ENCODE measurements around the gene CLDN4. TPM values are rescaled to one million over a fixed set of nuclear protein-coding genes. Genes with fewer than 3 reads are reported as not detected.

Gene CLDN4
- total and polyA plus RNA-seq, 9 of the 15 experiments (the other 6 are each of a cell fraction or from before 2014, with no cell fraction given) = 0.05 to 0.60 (median 0.06) TPM; not detected in 3

- TF ChIP-seq ZBTB43 (CRISPR knock-in tag; IDR thresholded peaks at IDR 0.05) (no peak), ZNF766 (CRISPR knock-in tag; conservative IDR thresholded peaks at IDR 0.05) (no peak), ZNF76 (CRISPR knock-in tag; IDR thresholded peaks at IDR 0.05; ENCODE audit: borderline replicate concordance) (no peak), MLX (CRISPR knock-in tag; conservative IDR thresholded peaks at IDR 0.05) (no peak)
These were observed 7.8 kb downstream of the CLDN4 start (continued) for GRCh38 chr7:73838642-73839041.

GRCh38 chr7:73839290-73839689 lies 8.5 kb downstream of the CLDN4 start:
- no TSS peak for BruUV-seq (replicated peaks)
- no peaks in the 10 kb centered on the region for H3K27me3 ChIP-seq (ENCODE audit: control insufficient read depth in 2 of 2, insufficient read depth in 2 of 2, low read length in 2 of 2)
- H3K9me1 ChIP-seq (ENCODE audit: control insufficient read depth, insufficient read depth, low read length) = no peaks in the 10 kb centered on the region
- FAIRE-seq (no peak), DNase-seq (ENCODE audit: extremely low read depth in 1 of 4, low spot score in 3 of 4) (no peak), ATAC-seq (no peak)
- ChIA-PET CTCF (ENCODE audit: low intra/inter-chr PET ratio) (no interaction called here), POLR2A (no interaction called here)
- intact Hi-C loops (cut with micrococcal nuclease) = no loop called here
- no peak overlapping the region for H2AFZ ChIP-seq (ENCODE audit: low read depth, low read length)
- in situ Hi-C loops (cut with MboI) = no loop called here
- no peak overlapping the region for H3K27ac ChIP-seq (ENCODE audit: extremely low read depth, low read depth, low read length)
- no peaks in the 10 kb centered on the region for H4K20me1 ChIP-seq (replicated peaks; ENCODE audit: control insufficient read depth, insufficient read depth, low read length)
- H3K79me2 ChIP-seq (ENCODE audit: control insufficient read depth, insufficient read depth, low read length) = no peaks in the 10 kb centered on the region
- TF ChIP-seq KDM1A (IDR thresholded peaks at IDR 0.05) (peak; percentile 46 to 63; a peak in 3 of 4 replicates), BCOR (IDR thresholded peaks at IDR 0.05) (peak; percentile 84), NCOA4 (IDR thresholded peaks at IDR 0.05; ENCODE audit: partially characterized antibody) (peak; percentile 26), CBX3 (IDR thresholded peaks at IDR 0.05; ENCODE audit: borderline replicate concordance in 1 of 2, low read length in 2 of 2) (0 out of 3 replicates have a peak, but pooled peaks of 1 of the 2 experiments have one; percentile 17), GATAD2A (IDR thresholded peaks at IDR 0.05) (no peak), ATF3 (IDR thresholded peaks at IDR 0.05) (no peak), ATF3 (CRISPR knock-in tag; conservative IDR thresholded peaks at IDR 0.05) (no peak), RBM25 (IDR thresholded peaks at IDR 0.05; ENCODE audit: low read depth, low read length, severe bottlenecking) (peak; percentile 84), BHLHE40 (IDR thresholded peaks at IDR 0.05; ENCODE audit: low read length) (no peak), RCOR1 (IDR thresholded peaks at IDR 0.05; ENCODE audit: borderline replicate concordance in 1 of 2, low read depth in 2 of 2, low read length in 2 of 2) (peak in 1 of 2 experiments; percentile 78; a peak in 2 of 4 replicates), ADNP (tag; IDR thresholded peaks at IDR 0.05) (peak; percentile 80)
- H3K4me1 ChIP-seq (replicated peaks in 1 of 2; ENCODE audit: control insufficient read depth in 2 of 2, insufficient read depth in 2 of 2, low read length in 2 of 2) = peaks cover 0 to 32% of the 10 kb centered on the region in 2 experiments; a peak in 4 of 5 replicates
- no peak overlapping the region for H3K4me3 ChIP-seq
- H3K9ac ChIP-seq (ENCODE audit: insufficient read depth in 1 of 2, low read depth in 2 of 2, low read length in 2 of 2) = 0 out of 4 replicates have a peak overlapping the region, but pooled peaks of 1 of the 2 experiments have one; percentile 14
- WGBS (ENCODE audit: insufficient coverage, low coverage, missing lambda C conversion rate) = 60% methylated on average over 7 of the region's 7 CpGs
- no peaks in the 10 kb centered on the region for H3K9me3 ChIP-seq (replicated peaks; ENCODE audit: control insufficient read depth, insufficient read depth, low read depth, low read length)
- H3K36me3 ChIP-seq (ENCODE audit: control insufficient read depth, insufficient read depth, low read length) = no peaks in the 10 kb centered on the region
- no peak overlapping the region for H3K4me2 ChIP-seq (ENCODE audit: insufficient read depth, low read length)

Measured in K562 (cell line).